ENCODE data around the gene PTK7. TPM values are rescaled to one million over a fixed set of nuclear protein-coding genes. Genes with fewer than 3 reads are reported as not detected.

Gene PTK7
- total and polyA plus RNA-seq, 2 donors from 2014 or later: 26.0 to 55.2 TPM

GRCh38 chr6:43059168-43060033 is 16.7 kb upstream of the PTK7 start, which contains the start of the genes KLC4 and MRPL2:
Gene KLC4, plus strand, starts transcription at chr6:43059631. Its CDS starts 1,705 bp downstream, at chr6:43061336.
Gene MRPL2, minus strand, starts transcription at chr6:43059434. Its CDS starts 53 bp downstream, at chr6:43059381.
- peak; percentile 99 to 100 (median 99) for DNase-seq

GRCh38 chr6:43060034-43060754 is 15.9 kb upstream of the PTK7 start:
- H3K4me1 ChIP-seq (ENCODE audit: control insufficient read depth in 2 of 3, insufficient read depth in 2 of 3, low read depth in 1 of 3, low read length in 3 of 3): peaks cover 0 to 30% (median 3%) of the 10 kb centered on the region in 3 donors
- DNase-seq: peak in 3 of 5 donors; percentile 25 to 52 (median 37)
- peak overlapping the region; percentile 77 to 99 (median 92) for H3K9ac ChIP-seq (ENCODE audit: low read length in 3 of 3)
- H3K27me3 ChIP-seq (ENCODE audit: control insufficient read depth, insufficient read depth, low read length): no peaks in the 10 kb centered on the region
- TF ChIP-seq CTCF (IDR thresholded peaks at IDR 0.05; ENCODE audit: borderline replicate concordance, extremely low read depth, insufficient read depth): no peak
- no peak for FAIRE-seq
- H3K36me3 ChIP-seq (ENCODE audit: control insufficient read depth in 2 of 3, insufficient read depth in 3 of 3, low read length in 3 of 3): peaks cover 0 to 32% (median 16%) of the 10 kb centered on the region in 3 donors
- peak overlapping the region; percentile 93 for H3K27ac ChIP-seq (ENCODE audit: low read depth in 2 of 2, low read length in 2 of 2)
- intact Hi-C loops (cut with DNase I): no loop called here
- H3K9me3 ChIP-seq (ENCODE audit: control insufficient read depth in 2 of 3, insufficient read depth in 1 of 3, low read length in 3 of 3): no peaks in the 10 kb centered on the region
- peak overlapping the region; percentile 96 to 99 (median 99) for H3K4me3 ChIP-seq (ENCODE audit: low read length in 3 of 3)

More at GRCh38 chr6:43059168-43060033, 16.7 kb upstream of the PTK7 start, which contains the start of the genes KLC4 and MRPL2:
- Histone ChIP-seq H3K27me3 (ENCODE audit: control insufficient read depth, insufficient read depth, low read length) (no peaks in the 10 kb centered on the region), H3K4me1 (ENCODE audit: control insufficient read depth in 2 of 3, insufficient read depth in 2 of 3, low read depth in 1 of 3, low read length in 3 of 3) (peaks cover 0 to 30% (median 3%) of the 10 kb centered on the region in 3 donors), H3K27ac (ENCODE audit: low read depth in 2 of 2, low read length in 2 of 2) (peak within 1 kb of the TSS; percentile 93), H3K9ac (ENCODE audit: low read length in 3 of 3) (peak within 1 kb of the TSS; percentile 92 to 99 (median 99)), H3K36me3 (ENCODE audit: control insufficient read depth in 2 of 3, insufficient read depth in 3 of 3, low read length in 3 of 3) (peaks cover 0 to 27% (median 16%) of the 10 kb centered on the region in 3 donors), H3K4me3 (ENCODE audit: low read length in 3 of 3) (peak within 1 kb of the TSS; percentile 96 to 99 (median 99)), H3K9me3 (ENCODE audit: control insufficient read depth in 2 of 3, insufficient read depth in 1 of 3, low read length in 3 of 3) (no peaks in the 10 kb centered on the region)
- no peak for TF ChIP-seq CTCF (IDR thresholded peaks at IDR 0.05; ENCODE audit: borderline replicate concordance, extremely low read depth, insufficient read depth)
- intact Hi-C loops (cut with DNase I): no loop called here
- FAIRE-seq: no peak

DNA sequence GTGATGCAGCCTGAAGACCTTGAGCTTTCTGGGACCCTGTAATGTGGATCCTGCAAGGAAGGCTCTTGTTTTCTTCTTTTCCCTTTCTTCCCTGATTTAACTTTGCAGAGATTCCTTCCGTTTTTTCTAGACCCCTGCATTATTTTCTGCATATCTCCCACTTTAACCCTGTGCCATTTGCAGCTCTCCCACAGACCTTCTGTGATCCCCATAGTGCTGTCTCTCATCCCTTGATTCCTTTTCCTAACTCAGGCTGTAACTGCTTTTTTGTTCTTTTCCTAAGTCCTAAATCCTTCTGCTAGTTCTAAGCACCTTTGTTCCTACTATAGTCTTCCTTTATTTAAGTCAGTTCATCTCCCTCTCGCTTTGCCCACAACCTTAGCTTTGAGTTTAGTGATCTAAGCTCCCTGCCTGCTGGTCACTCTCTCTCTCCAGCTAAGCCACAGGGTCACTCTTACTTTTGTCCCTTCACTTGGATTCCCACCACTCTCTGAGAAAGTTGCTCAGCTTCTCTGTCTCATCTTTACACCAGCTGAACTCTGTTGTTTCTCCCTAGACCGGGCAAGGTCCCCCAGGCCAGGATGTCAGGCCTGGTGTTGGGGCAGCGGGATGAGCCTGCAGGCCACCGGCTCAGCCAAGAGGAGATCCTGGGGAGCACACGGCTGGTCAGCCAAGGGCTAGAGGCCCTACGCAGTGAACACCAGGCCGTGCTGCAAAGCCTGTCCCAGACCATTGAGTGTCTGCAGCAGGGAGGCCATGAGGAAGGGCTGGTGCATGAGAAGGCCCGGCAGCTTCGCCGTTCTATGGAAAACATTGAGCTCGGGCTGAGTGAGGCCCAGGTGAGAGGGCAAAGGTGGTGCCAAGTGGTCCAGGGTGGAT is 15.1 kb upstream of the PTK7 start:
- TF ChIP-seq CTCF (IDR thresholded peaks at IDR 0.05; ENCODE audit: borderline replicate concordance, extremely low read depth, insufficient read depth): no peak
- FAIRE-seq: no peak
- Histone ChIP-seq H3K9me3 (ENCODE audit: control insufficient read depth in 2 of 3, insufficient read depth in 1 of 3, low read length in 3 of 3) (no peaks in the 10 kb centered on the region), H3K27me3 (ENCODE audit: control insufficient read depth, insufficient read depth, low read length) (no peaks in the 10 kb centered on the region), H3K9ac (ENCODE audit: low read length in 3 of 3) (peak overlapping the region in 2 of 3 donors; percentile 2 to 74), H3K4me1 (ENCODE audit: control insufficient read depth in 2 of 3, insufficient read depth in 2 of 3, low read depth in 1 of 3, low read length in 3 of 3) (peaks cover 0 to 30% (median 3%) of the 10 kb centered on the region in 3 donors), H3K36me3 (ENCODE audit: control insufficient read depth in 2 of 3, insufficient read depth in 3 of 3, low read length in 3 of 3) (peaks cover 0 to 32% (median 15%) of the 10 kb centered on the region in 3 donors), H3K4me3 (ENCODE audit: low read length in 3 of 3) (peak overlapping the region in 2 of 3 donors; percentile 96 to 99), H3K27ac (ENCODE audit: low read depth in 2 of 2, low read length in 2 of 2) (no peak overlapping the region)
- DNase-seq: no peak
- intact Hi-C loops (cut with DNase I): no loop called here
